Caco-2 (cell line): ENCODE measurements around the gene LIPK. TPM values are rescaled to one million over a fixed set of nuclear protein-coding genes. Genes with fewer than 3 reads are reported as not detected.

ENCODE experiments used
- BruUV-seq: library from RNA; stranded (reverse); fragments of 400-500 nt; replicated peaks from 2 replicates; lab custom pipeline; 2021; lab: Mats Ljungman, UMichigan
- CTCF ChIA-PET: fragments of 300-600 bp; sonication (Branson Sonifier 250); formaldehyde crosslinking; loops from one replicate; lab custom pipeline; 2022; ENCODE audit warnings: antibody characterized with exemption; lab: Charles Lee
- POLR2A ChIA-PET: fragments of 300-600 bp; sonication (Branson Sonifier 250); formaldehyde crosslinking; loops from one replicate; lab custom pipeline; 2022; ENCODE audit warnings: antibody characterized with exemption; lab: Charles Lee
- DNase-seq, 2 experiments: peaks; one replicate each; pipeline versions ENCODE4 v3.0.0 to v3.0.0-alpha.2; 2020 to 2022
- H3K27me3 ChIP-seq: replicated peaks from 2 replicates; pipeline ENCODE4 v1.6.0; 2011; ENCODE audit warnings: low read length; ENCODE audit not compliant: control insufficient read depth, insufficient read depth
- H3K36me3 ChIP-seq: 2 replicates; pipeline ENCODE4 v1.5.1; 2011; ENCODE audit warnings: low read length; ENCODE audit not compliant: control insufficient read depth, insufficient read depth
- H3K4me1 ChIP-seq: fragments of 250-450 bp; sonication (Bioruptor Pico); 2 replicates; pipeline ENCODE4 v1.5.1; 2020; ENCODE audit warnings: mild to moderate bottlenecking
- H3K4me3 ChIP-seq: 2 replicates; pipeline ENCODE4 v1.5.1; 2011; ENCODE audit warnings: low read depth, mild to moderate bottlenecking, control low read depth, low read length
- H3K9me3 ChIP-seq: fragments of 250-450 bp; sonication (Bioruptor Pico); 2 replicates; pipeline ENCODE4 v1.5.1; 2020; ENCODE audit warnings: mild to moderate bottlenecking, moderate library complexity
- H3K27ac Mint-ChIP-seq: one replicate; pipeline ENCODE4 v1.8.0; 2022; ENCODE audit warnings: mixed read lengths; ENCODE audit not compliant: unreplicated experiment
- H3K27me3 Mint-ChIP-seq: one replicate; pipeline ENCODE4 v1.8.0; 2022; ENCODE audit warnings: mixed read lengths; ENCODE audit not compliant: insufficient read depth, unreplicated experiment
- H3K36me3 Mint-ChIP-seq: one replicate; pipeline ENCODE4 v1.8.0; 2022; ENCODE audit warnings: mild to moderate bottlenecking, mixed read lengths; ENCODE audit not compliant: insufficient read depth, unreplicated experiment
- H3K4me1 Mint-ChIP-seq: one replicate; pipeline ENCODE4 v1.8.0; 2022; ENCODE audit warnings: low read depth, mixed read lengths; ENCODE audit not compliant: unreplicated experiment
- H3K4me3 Mint-ChIP-seq: one replicate; pipeline ENCODE4 v1.8.0; 2022; ENCODE audit warnings: mild to moderate bottlenecking, moderate library complexity, mixed read lengths; ENCODE audit not compliant: unreplicated experiment
- H3K9me3 Mint-ChIP-seq: one replicate; pipeline ENCODE4 v1.8.0; 2022; ENCODE audit warnings: mixed read lengths; ENCODE audit not compliant: unreplicated experiment
- CTCF ChIP-seq, 2 experiments: fragments of 200-600 bp in 1 of 2; IDR thresholded peaks; 1 replicate in 1 of 2; 2 replicates in 1 of 2; pipeline versions ENCODE4 v1.5.1 to v1.8.0; 2011 to 2022; ENCODE audit warnings: antibody characterized with exemption in 1 of 2, control low read depth in 1 of 2, inconsistent platforms in 1 of 2, low read depth in 1 of 2, low read length in 1 of 2, mild to moderate bottlenecking in 1 of 2, moderate library complexity in 1 of 2; ENCODE audit not compliant: insufficient read depth in 1 of 2, severe bottlenecking in 1 of 2, unreplicated experiment in 1 of 2
- intact Hi-C: fragments of 100-400 bp; cut with micrococcal nuclease; formaldehyde crosslinking; loops from one replicate; pipeline ENCODE4 v1.10.0; 2022; ENCODE audit not compliant: unreplicated experiment
- total RNA-seq: library from RNA; stranded (reverse); gene quantifications from 2 replicates; pipeline ENCODE4 v1.2.3, GENCODE V29; 2022

The LIPK gene
- total RNA-seq, 1 experiment from 2014 or later = not detected

- H3K4me3 ChIP-seq = no peak overlapping the region
- DNase-seq = no peak
- H3K9me3 Mint-ChIP-seq = no peaks in the 10 kb centered on the region
- no peak overlapping the region for H3K27ac Mint-ChIP-seq
- H3K27me3 ChIP-seq = no peaks in the 10 kb centered on the region; the same call in 1 of the 2 replicates
- no peaks in the 10 kb centered on the region for H3K36me3 ChIP-seq
- ChIA-PET CTCF (interaction anchor here (1.1 kb wide), 1 partner anchor 205 kb away, joined by 3 read pairs; the partner anchor contains the start of gene RNLS), POLR2A (no interaction called here)
- H3K36me3 Mint-ChIP-seq = no peaks in the 10 kb centered on the region
- no peaks in the 10 kb centered on the region for H3K4me1 Mint-ChIP-seq
- no TSS peak for BruUV-seq
- H3K9me3 ChIP-seq = no peaks in the 10 kb centered on the region
- H3K4me3 Mint-ChIP-seq = no peak overlapping the region
- H3K4me1 ChIP-seq = no peaks in the 10 kb centered on the region
- intact Hi-C loops = no loop called here
- H3K27me3 Mint-ChIP-seq = peaks cover 7% of the 10 kb centered on the region
- no peak for TF ChIP-seq CTCF (IDR thresholded peaks at IDR 0.05; ENCODE audit: insufficient read depth in 1 of 2, low read depth in 1 of 2, low read length in 1 of 2, severe bottlenecking in 1 of 2, unreplicated experiment in 1 of 2)
These were observed 81.4 kb downstream of the LIPK start for GRCh38 chr10:88787463-88787862.

GRCh38 chr10:88788924-88789323, 82.9 kb downstream of the LIPK start:
- intact Hi-C loops = no loop called here
- BruUV-seq = no TSS peak
- Histone ChIP-seq H3K9me3 (no peaks in the 10 kb centered on the region), H3K4me1 (no peaks in the 10 kb centered on the region), H3K4me3 (no peak overlapping the region), H3K36me3 (no peaks in the 10 kb centered on the region), H3K27me3 (no peaks in the 10 kb centered on the region; the same call in 1 of the 2 replicates)
- no peak for DNase-seq
- no peaks in the 10 kb centered on the region for H3K4me1 Mint-ChIP-seq
- no peaks in the 10 kb centered on the region for H3K36me3 Mint-ChIP-seq
- H3K27ac Mint-ChIP-seq = no peak overlapping the region
- ChIA-PET CTCF (no interaction called here), POLR2A (no interaction called here)
- TF ChIP-seq CTCF (IDR thresholded peaks at IDR 0.05; ENCODE audit: insufficient read depth in 1 of 2, low read depth in 1 of 2, low read length in 1 of 2, severe bottlenecking in 1 of 2, unreplicated experiment in 1 of 2) = no peak
- H3K9me3 Mint-ChIP-seq = no peaks in the 10 kb centered on the region
- no peak overlapping the region for H3K4me3 Mint-ChIP-seq
- peaks cover 5% of the 10 kb centered on the region for H3K27me3 Mint-ChIP-seq

GRCh38 chr10:88791924-88792323, 85.9 kb downstream of the LIPK start:
- Mint-ChIP-seq H3K36me3 (no peaks in the 10 kb centered on the region), H3K4me1 (no peaks in the 10 kb centered on the region), H3K4me3 (no peak overlapping the region), H3K27me3 (peaks cover 7% of the 10 kb centered on the region), H3K27ac (no peak overlapping the region), H3K9me3 (no peaks in the 10 kb centered on the region)
- no TSS peak for BruUV-seq
- DNase-seq = peak; percentile 49 to 52
- peak; percentile 66 to 73 for TF ChIP-seq CTCF (IDR thresholded peaks at IDR 0.05; ENCODE audit: insufficient read depth in 1 of 2, low read depth in 1 of 2, low read length in 1 of 2, severe bottlenecking in 1 of 2, unreplicated experiment in 1 of 2)
- H3K4me3 ChIP-seq = no peak overlapping the region
- POLR2A ChIA-PET = no interaction called here
- H3K4me1 ChIP-seq = no peaks in the 10 kb centered on the region
- no peaks in the 10 kb centered on the region for H3K36me3 ChIP-seq
- no peaks in the 10 kb centered on the region for H3K9me3 ChIP-seq
- intact Hi-C loops = loop anchor here (1.0 to 5.0 kb wide), 3 partner anchors 104 to 227 kb away; partner anchors contain the start of gene RNLS
- H3K27me3 ChIP-seq = no peaks in the 10 kb centered on the region
- CTCF ChIA-PET = no interaction called here
